K562 (cell line): ENCODE results near the gene MTREX. TPM values are rescaled to one million over a fixed set of nuclear protein-coding genes. Genes with fewer than 3 reads are reported as not detected.

ENCODE experiments used
- ATAC-seq: fragments of 200-7000 bp; cut with Tn5 transposase; 3 replicates; pipeline ENCODE4 v1.9.1; 2020; ENCODE audit warnings: moderate library complexity
- BruUV-seq: library from RNA; stranded (reverse); fragments of 400-500 nt; replicated peaks from 2 replicates; lab custom pipeline; 2021; lab: Mats Ljungman, UMichigan
- CTCF ChIA-PET: fragments of 300-600 bp; formaldehyde crosslinking; extraction: SDS; loops from one replicate; lab custom pipeline; 2021; ENCODE audit warnings: low intra/inter-chr PET ratio; lab: Yijun Ruan, JAX
- POLR2A ChIA-PET: fragments of 300-600, 350-650 bp; sonication (Branson Sonifier 250); formaldehyde crosslinking; extraction: SDS; loops from one replicate; lab custom pipeline; 2021; ENCODE audit warnings: antibody characterized with exemption, inconsistent platforms; lab: Yijun Ruan, JAX
- DNase-seq, 4 experiments: peaks; one replicate each; pipeline versions ENCODE4 v3.0.0 to v3.0.0-alpha.2; 2011 to 2018; ENCODE audit warnings: low spot score in 3 of 4, mixed read lengths in 3 of 4; ENCODE audit errors: extremely low read depth in 1 of 4
- FAIRE-seq: peaks from 2 replicates; lab custom pipeline; 2011; peaks lifted over from hg19 to GRCh38; lab: Jason Lieb, UNC
- H2AFZ ChIP-seq: 2 replicates; pipeline ENCODE4 v1.6.0; 2011; ENCODE audit warnings: low read depth, low read length, control low read depth, inconsistent platforms
- H3K27ac ChIP-seq: fragments of 200-600 bp; 3 replicates; pipeline ENCODE4 v1.8.0; 2011; ENCODE audit warnings: low read depth, mild to moderate bottlenecking, control low read depth, inconsistent platforms, low read length, moderate library complexity, mixed read lengths; ENCODE audit errors: extremely low read depth
- H3K27me3 ChIP-seq, 2 experiments: fragments of 300-600 bp in 1 of 2; 2 replicates in 1 of 2; 3 replicates in 1 of 2; pipeline versions ENCODE4 v1.6.0 to v1.8.0; 2011; ENCODE audit warnings: inconsistent platforms in 2 of 2, low read length in 2 of 2, mild to moderate bottlenecking in 1 of 2, mixed read lengths in 1 of 2, moderate library complexity in 1 of 2; ENCODE audit not compliant: control insufficient read depth in 2 of 2, insufficient read depth in 2 of 2
- H3K36me3 ChIP-seq: fragments of 300-600 bp; 3 replicates; pipeline ENCODE4 v1.8.0; 2011; ENCODE audit warnings: mild to moderate bottlenecking, low read length, inconsistent platforms; ENCODE audit not compliant: control insufficient read depth, insufficient read depth
- H3K4me1 ChIP-seq, 2 experiments: fragments of 200-600 bp in 1 of 2; replicated peaks in 1 of 2; 2 replicates in 1 of 2; 3 replicates in 1 of 2; pipeline versions ENCODE4 v1.5.1 to v1.8.0; 2011; ENCODE audit warnings: inconsistent platforms in 2 of 2, low read length in 2 of 2, mild to moderate bottlenecking in 1 of 2, mixed read lengths in 1 of 2, moderate library complexity in 1 of 2; ENCODE audit not compliant: control insufficient read depth in 2 of 2, insufficient read depth in 2 of 2
- H3K4me2 ChIP-seq: 2 replicates; pipeline ENCODE4 v1.6.1; 2011; ENCODE audit warnings: low read length, control low read depth, inconsistent platforms, mixed read lengths; ENCODE audit not compliant: insufficient read depth
- H3K4me3 ChIP-seq: fragments of 200-600 bp; sonication (generic), shearing (Covaris generic); 2 replicates; pipeline ENCODE4 v1.5.1; 2016; ENCODE audit warnings: control low read depth, inconsistent platforms
- H3K79me2 ChIP-seq: fragments of 200-600 bp; 3 replicates; pipeline ENCODE4 v1.8.0; 2011; ENCODE audit warnings: low read length, inconsistent platforms; ENCODE audit not compliant: control insufficient read depth, insufficient read depth
- H3K9ac ChIP-seq, 2 experiments: 2 replicates each; pipeline versions ENCODE4 v1.6.0 to v1.6.1; 2011; ENCODE audit warnings: low read depth in 2 of 2, low read length in 2 of 2, control low read depth in 1 of 2, inconsistent platforms in 1 of 2, mild to moderate bottlenecking in 1 of 2, mixed read lengths in 1 of 2; ENCODE audit not compliant: insufficient read depth in 1 of 2
- H3K9me1 ChIP-seq: one replicate; pipeline ENCODE4 v1.6.0; 2011; ENCODE audit warnings: inconsistent platforms, mild to moderate bottlenecking, low read length, moderate library complexity; ENCODE audit not compliant: control insufficient read depth, insufficient read depth
- H3K9me3 ChIP-seq: replicated peaks from 2 replicates; pipeline ENCODE4 v1.5.1; 2011; ENCODE audit warnings: low read depth, low read length, inconsistent platforms; ENCODE audit not compliant: control insufficient read depth, insufficient read depth
- H4K20me1 ChIP-seq: replicated peaks from 2 replicates; pipeline ENCODE4 v1.6.1; 2011; ENCODE audit warnings: low read length, inconsistent platforms, mixed read lengths; ENCODE audit not compliant: control insufficient read depth, insufficient read depth
- C11orf30 ChIP-seq: fragments of 450-650 bp; IDR thresholded peaks from 2 replicates; pipeline ENCODE4 v1.6.1; 2016; ENCODE audit warnings: low read depth, mild to moderate bottlenecking
- RBM25 ChIP-seq: fragments of 200-400 bp; formaldehyde crosslinking; IDR thresholded peaks from 2 replicates; pipeline ENCODE4 v1.6.1; 2018; ENCODE audit warnings: low read length, low read depth, moderate library complexity; ENCODE audit not compliant: severe bottlenecking
- ZNF146 ChIP-seq: IDR thresholded peaks from one replicate; pipeline ENCODE4 v1.6.1; 2018; ENCODE audit warnings: missing compliant biosample characterization; ENCODE audit not compliant: unreplicated experiment
- ZNF316 ChIP-seq: fragments of 450-650 bp; IDR thresholded peaks from 2 replicates; pipeline ENCODE4 v1.6.1; 2016
- ZNF780A ChIP-seq: fragments of 250-450 bp; sonication (Bioruptor Pico); IDR thresholded peaks from 2 replicates; pipeline ENCODE4 v1.5.0; 2021; ENCODE audit warnings: mild to moderate bottlenecking
- WGBS: fragments of 100-300 bp; shearing (Covaris generic); methylation state at CpG from one replicate; pipeline ENCODE4 v1.1.6; 2016; ENCODE audit warnings: low coverage, mixed read lengths; ENCODE audit not compliant: insufficient coverage; ENCODE audit errors: missing lambda C conversion rate; 5-methylcytosine and 5-hydroxymethylcytosine counted together
- in situ Hi-C: fragments of 300-500 bp; cut with MboI; formaldehyde crosslinking; loops from 4 replicates; pipeline ENCODE4 v1.15.0; 2018; ENCODE audit warnings: inconsistent platforms, mixed read lengths
- intact Hi-C: fragments of 100-400 bp; cut with micrococcal nuclease; formaldehyde crosslinking; loops from 2 replicates; pipeline ENCODE4 v1.14.2; 2022
- polyA plus RNA-seq, 8 experiments: library from polyadenylated mRNA; depleted of rRNA in 4 of 8; stranded (reverse) in 5 of 8; unstranded in 3 of 8; fragments of >200 nt; fragmentation: Nextera tagmentation in 2 of 8; fragmentation: Illumina TruSeq in 1 of 8; extraction: Ambion mirVana in 2 of 8; extraction: Trizol in 1 of 8; gene quantifications; 2 replicates each; pipeline versions ENCODE4 v1.2.1 to v1.2.3, GENCODE V29; 2011 to 2014; ENCODE audit warnings: inconsistent platforms in 1 of 8, missing spikeins in 1 of 8
- total RNA-seq, 7 experiments: library from RNA; depleted of rRNA in 6 of 7; stranded (reverse); fragments of >200 nt in 6 of 7; fragmentation: Illumina TruSeq in 2 of 7; extraction: Trizol in 2 of 7; gene quantifications; 2 replicates each; pipeline versions ENCODE4 v1.2.1 to v1.2.3, GENCODE V29; 2011 to 2021; ENCODE audit warnings: low replicate concordance in 1 of 7
- TF ChIP-seq, protein P1 (sequence below), 2 experiments: fragments of 450-650 bp in 1 of 2; sonication (generic) in 1 of 2; formaldehyde crosslinking in 1 of 2; IDR thresholded peaks in 1 of 2; conservative IDR thresholded peaks in 1 of 2; 2 replicates each; pipeline versions ENCODE4 v1.6.1 to v1.8.1; 2016 to 2023; ENCODE audit warnings: mild to moderate bottlenecking in 2 of 2, moderate library complexity in 2 of 2, inconsistent platforms in 1 of 2, missing genetic modification reagents in 1 of 2

The MTREX gene
- total and polyA plus RNA-seq, 9 of the 15 experiments (the other 6 are each of a cell fraction or from before 2014, with no cell fraction given) = 52.9 to 193 (median 150) TPM

DNA sequence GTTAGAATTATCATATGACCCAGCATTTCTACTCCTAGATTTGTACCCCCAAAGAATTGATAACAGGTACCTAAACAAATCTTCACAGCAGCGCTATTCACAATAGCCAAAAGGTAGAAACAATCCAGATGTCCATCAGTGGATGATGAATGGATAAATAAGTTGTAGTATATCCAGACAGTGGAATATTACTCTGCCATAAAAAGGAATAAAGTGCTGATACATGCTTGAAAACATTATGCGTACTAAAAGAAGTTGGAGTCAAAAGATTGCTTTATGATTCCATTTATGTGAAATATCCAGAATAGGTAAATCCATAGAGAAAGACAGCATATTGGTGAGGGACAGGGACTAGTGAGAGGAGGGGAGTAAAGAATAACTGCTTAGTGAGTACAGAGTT is 26.0 kb downstream of the MTREX start:
- no peak overlapping the region for H3K4me3 ChIP-seq
- no peak overlapping the region for H3K4me2 ChIP-seq
- 100% methylated on average over 2 of the region's 2 CpGs for WGBS
- H3K79me2 ChIP-seq = peaks cover 89% of the 10 kb centered on the region
- FAIRE-seq (no peak), ATAC-seq (no peak), DNase-seq (no peak)
- ChIA-PET CTCF (no interaction called here), POLR2A (no interaction called here)
- H2AFZ ChIP-seq = no peak overlapping the region
- H3K9ac ChIP-seq = no peak overlapping the region
- H3K27me3 ChIP-seq = no peaks in the 10 kb centered on the region
- no peaks in the 10 kb centered on the region for H3K9me3 ChIP-seq
- peaks cover 83% of the 10 kb centered on the region for H3K36me3 ChIP-seq
- H3K27ac ChIP-seq = no peak overlapping the region
- peaks cover 0 to 2% of the 10 kb centered on the region in 2 experiments; a peak in 1 of 5 replicates for H3K4me1 ChIP-seq
- no TSS peak for BruUV-seq
- H4K20me1 ChIP-seq = no peaks in the 10 kb centered on the region
- TF ChIP-seq C11orf30 (0 out of 2 replicates have a peak, but pooled peaks have one; percentile 17), RBM25 (peak; percentile 43), ZNF780A (no peak), ZNF316 (peak; percentile 50), ZNF146 (peak; percentile 87)
- TF ChIP-seq, protein P1, sequence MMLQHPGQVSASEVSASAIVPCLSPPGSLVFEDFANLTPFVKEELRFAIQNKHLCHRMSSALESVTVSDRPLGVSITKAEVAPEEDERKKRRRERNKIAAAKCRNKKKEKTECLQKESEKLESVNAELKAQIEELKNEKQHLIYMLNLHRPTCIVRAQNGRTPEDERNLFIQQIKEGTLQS (IDR thresholded peaks at IDR 0.05) = no peak
- TF ChIP-seq, protein P1 (CRISPR knock-in tag; conservative IDR thresholded peaks at IDR 0.05) = no peak
- H3K9me1 ChIP-seq = no peaks in the 10 kb centered on the region
- intact Hi-C loops (no loop called here), in situ Hi-C loops (no loop called here)
